Measurements from ENCODE around the gene KISS1. TPM values are rescaled to one million over a fixed set of nuclear protein-coding genes. Genes with fewer than 3 reads are reported as not detected.

The KISS1 gene
- total and polyA plus RNA-seq, 2 of the 4 experiments (the other 2 are of a cell fraction) = 11.7 to 27.3 TPM

- CTCF ChIA-PET = interaction anchor here (0.6 to 2.6 kb wide), 10 partner anchors 8 to 327 kb away, joined by 3 to 16 read pairs (median 4); partner anchors contain the start of genes GOLT1A and PLEKHA6
- no TSS peak for BruUV-seq (replicated peaks)
- 54% methylated on average over 4 of the region's 18 CpGs; no CpG with 5 or more reads in 1 of the 2 experiments for WGBS, 2 experiments (ENCODE audit: extremely low coverage in 2 of 2, insufficient read length in 1 of 2)
- peak; percentile 31 for TF ChIP-seq RAD21 (IDR thresholded peaks at IDR 0.05; ENCODE audit: low read length)
- TF ChIP-seq RCOR1 (IDR thresholded peaks at IDR 0.05; ENCODE audit: insufficient replicate concordance, low read length) = peak; percentile 86
- TF ChIP-seq MAZ (IDR thresholded peaks at IDR 0.05; ENCODE audit: borderline replicate concordance, low read depth, low read length) = 0 out of 2 replicates have a peak, but pooled peaks have one; percentile 18
- TF ChIP-seq SMC3 (IDR thresholded peaks at IDR 0.05; ENCODE audit: low read depth, low read length) = 0 out of 2 replicates have a peak, but pooled peaks have one; percentile 5
- TF ChIP-seq POLR2A (IDR thresholded peaks at IDR 0.05; ENCODE audit: low read depth, low read length) = no peak
- no peak for TF ChIP-seq CEBPB (IDR thresholded peaks at IDR 0.05; ENCODE audit: low read depth, low read length)
- TF ChIP-seq FOS (IDR thresholded peaks at IDR 0.05; ENCODE audit: low read depth, low read length) = peak; percentile 79
- TF ChIP-seq MAFK (IDR thresholded peaks at IDR 0.05; ENCODE audit: low read depth, low read length) = no peak
- peak; percentile 34 for TF ChIP-seq CTCF (conservative IDR thresholded peaks at IDR 0.05; ENCODE audit: low read depth, low read length)
- TF ChIP-seq ELK1 (IDR thresholded peaks at IDR 0.05; ENCODE audit: borderline replicate concordance, low read depth, low read length) = no peak
- TF ChIP-seq CHD1 (IDR thresholded peaks at IDR 0.05; ENCODE audit: low read depth, low read length) = no peak
- no peak for TF ChIP-seq BHLHE40 (IDR thresholded peaks at IDR 0.05; ENCODE audit: low read depth, low read length)
- TF ChIP-seq NFE2L2 (IDR thresholded peaks at IDR 0.05; ENCODE audit: low read depth, low read length) = peak; percentile 31; the same call in 1 of the 2 replicates
- no peak for TF ChIP-seq RFX5 (IDR thresholded peaks at IDR 0.05; ENCODE audit: low read depth, low read length)
Measured at GRCh38 chr1:204198348-204199340, 2.4 kb upstream of the KISS1 start.

More at GRCh38 chr1:204198348-204199340, 2.4 kb upstream of the KISS1 start:
- H2BK20ac ChIP-seq (ENCODE audit: low read depth, low read length) = peak overlapping the region; percentile 99
- peaks cover 6 to 31% of the 10 kb centered on the region in 2 experiments; a peak in 3 of 4 replicates for H3K79me1 ChIP-seq (ENCODE audit: low read depth in 1 of 2, low read length in 2 of 2)
- peak overlapping the region; percentile 41; the same call in 1 of the 2 replicates for H3K27ac ChIP-seq (ENCODE audit: insufficient read depth, low read length)
- in situ Hi-C loops (cut with MboI; ENCODE audit: low sequenced_read_pairs) = no loop called here
- peak overlapping the region; percentile 97 for H2BK15ac ChIP-seq (ENCODE audit: low read depth, low read length)
- H3K4ac ChIP-seq (ENCODE audit: low read depth, low read length) = peak overlapping the region; percentile 98
- H3K14ac ChIP-seq (replicated peaks; ENCODE audit: low read depth, low read length) = peak overlapping the region; percentile 99
- H4K20me1 ChIP-seq (ENCODE audit: insufficient read depth, low read length) = no peaks in the 10 kb centered on the region
- peak overlapping the region; percentile 80 for H2AFZ ChIP-seq (replicated peaks; ENCODE audit: low read length, poor library complexity)
- dilution Hi-C loops (cut with HindIII; ENCODE audit: low sequenced_read_pairs, unreplicated experiment) = no loop called here
- H3K4me2 ChIP-seq (ENCODE audit: low read depth, low read length) = peak overlapping the region; percentile 7; the same call in 1 of the 2 replicates
- peaks cover 37% of the 10 kb centered on the region for H3K4me1 ChIP-seq (ENCODE audit: control insufficient read depth, insufficient read depth, low read length)
- intact Hi-C loops (cut with micrococcal nuclease) = no loop called here
- POLR2A ChIA-PET (ENCODE audit: unreplicated experiment) = interaction anchor here (1.0 kb wide), 1 partner anchor 141 kb away, joined by 3 read pairs; no protein-coding TSS in a partner anchor
- DNase-seq (peak; percentile 91), ATAC-seq (ENCODE audit: low read depth) (peak; percentile 82)
- H3K18ac ChIP-seq (ENCODE audit: low read depth, low read length) = peak overlapping the region; percentile 67; the same call in 1 of the 2 replicates
- no peaks in the 10 kb centered on the region for H3K36me3 ChIP-seq (ENCODE audit: control insufficient read depth, insufficient read depth, low read length)
- H3K9me3 ChIP-seq (ENCODE audit: control insufficient read depth, insufficient read depth, low read length) = no peaks in the 10 kb centered on the region
- no peaks in the 10 kb centered on the region for H3K27me3 ChIP-seq (ENCODE audit: control insufficient read depth, insufficient read depth, low read length)
- peak overlapping the region; percentile 92 for H2BK5ac ChIP-seq (ENCODE audit: low read depth, low read length, poor library complexity, severe bottlenecking)
- H3K4me3 ChIP-seq (ENCODE audit: insufficient read depth, low read depth, low read length) = no peak overlapping the region
- H3K9ac ChIP-seq (ENCODE audit: low read depth, low read length) = no peak overlapping the region; the same call in 1 of the 2 replicates
- peaks cover 50% of the 10 kb centered on the region for H3K9me1 ChIP-seq (ENCODE audit: insufficient read depth, low read length)
- peak overlapping the region; percentile 79; the same call in 1 of the 2 replicates for H4K5ac ChIP-seq (ENCODE audit: low read depth, low read length)
- peak overlapping the region; percentile 85; the same call in 1 of the 2 replicates for H3K23ac ChIP-seq (ENCODE audit: low read depth, low read length)
- peak overlapping the region; percentile 78 for H2AK9ac ChIP-seq (replicated peaks; ENCODE audit: low read depth, low read length, poor library complexity)
- peak overlapping the region; percentile 50 for H3K56ac ChIP-seq (ENCODE audit: extremely low read depth, insufficient read depth, low read length)
- H4K91ac ChIP-seq (ENCODE audit: insufficient read depth, low read depth, low read length) = peak overlapping the region; percentile 96
- H2AK5ac ChIP-seq (ENCODE audit: low read depth, low read length) = peak overlapping the region; percentile 99
- H4K8ac ChIP-seq (ENCODE audit: low read depth in 2 of 2, low read length in 2 of 2) = peak overlapping the region; percentile 85 to 92
- peak overlapping the region; percentile 99 for H2BK120ac ChIP-seq (ENCODE audit: low read depth, low read length)

Measured in IMR-90 (cell line).